GM12891 (cell line): ENCODE data around the gene CIITA.

ENCODE experiments used
- POLR2A ChIP-seq: IDR thresholded peaks from 2 replicates; pipeline ENCODE4 v1.6.1; 2011; ENCODE audit warnings: low read depth, low read length, control low read depth
- POLR2AphosphoS5 ChIP-seq: IDR thresholded peaks from 2 replicates; pipeline ENCODE4 v1.6.1; 2011; ENCODE audit warnings: low read depth, low read length, control low read depth
- SPI1 ChIP-seq: IDR thresholded peaks from 2 replicates; pipeline ENCODE4 v1.6.1; 2011; ENCODE audit warnings: low read depth, low read length, control low read depth
- TAF1 ChIP-seq: IDR thresholded peaks from 2 replicates; pipeline ENCODE4 v1.6.1; 2011; ENCODE audit warnings: low read depth, low read length, control low read depth

GRCh38 chr16:10919003-10919351 is 42.0 kb downstream of the CIITA start:
- TF ChIP-seq SPI1 (no peak), TAF1 (no peak), POLR2A (no peak), POLR2AphosphoS5 (no peak)
